HG02678 (cell line): ENCODE data around the gene KRT5.
"Not testable (repeated sequence)": the region's sequence is repeated elsewhere in the genome, so short reads cannot be mapped to it uniquely, and the experiment has no call there.

Experiments
- ATAC-seq: cut with Tn5 transposase; IDR thresholded peaks from one replicate; pipeline ENCODE4 v1.9.1; 2021; ENCODE audit warnings: mild to moderate bottlenecking, moderate library complexity; ENCODE audit not compliant: unreplicated experiment

KRT5 gene

GRCh38 chr12:52521568-52522266 lies 1.5 kb upstream of the KRT5 start:
- no peak for ATAC-seq

GRCh38 chr12:52521175-52521567 lies 977 bp upstream of the KRT5 start:
- no peak for ATAC-seq

- no peak for ATAC-seq
Observed at GRCh38 chr12:52519387-52519703, 849 bp downstream of the KRT5 start.

GRCh38 chr12:52518574-52519386 lies 1.4 kb downstream of the KRT5 start:
- no peak for ATAC-seq

- no peak for ATAC-seq
Observed at GRCh38 chr12:52517888-52518287, 2.3 kb downstream of the KRT5 start.

DNA sequence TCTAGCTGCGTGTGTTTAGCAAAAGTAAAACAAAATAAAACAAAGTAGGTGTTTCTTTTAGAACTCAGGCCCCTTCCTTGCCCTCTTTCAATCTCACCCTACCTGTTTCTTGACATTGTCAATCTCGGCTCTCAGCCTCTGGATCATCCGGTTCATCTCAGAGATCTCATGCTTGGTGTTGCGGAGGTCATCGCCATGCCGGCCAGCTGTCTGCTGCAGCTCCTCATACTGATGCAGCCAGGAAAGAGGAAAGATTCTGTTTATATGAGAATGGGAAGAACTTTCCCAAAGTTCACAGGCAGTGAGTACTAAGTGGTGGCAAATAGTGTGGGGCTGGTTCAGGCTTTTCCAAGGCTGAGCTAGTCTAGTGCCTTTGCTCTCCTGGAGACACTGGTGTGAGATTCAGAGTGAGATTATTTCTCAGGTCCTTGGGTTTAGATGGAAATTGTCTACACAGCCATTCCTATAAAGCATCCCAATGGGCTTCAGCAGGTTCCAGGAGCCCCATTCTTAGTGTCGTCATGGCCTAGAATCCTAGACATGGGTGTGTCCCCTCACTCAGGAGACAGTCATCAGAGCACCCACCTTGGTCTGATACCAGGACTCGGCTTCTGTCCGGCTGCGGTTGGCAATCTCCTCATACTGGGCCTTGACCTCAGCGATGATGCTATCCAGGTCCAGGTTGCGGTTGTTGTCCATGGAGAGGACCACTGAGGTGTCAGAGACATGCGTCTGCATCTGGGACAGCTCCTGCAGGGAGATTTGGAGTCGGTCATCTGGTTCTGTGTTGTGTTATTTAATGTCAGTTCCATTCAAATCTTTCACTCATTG lies 3.0 kb downstream of the KRT5 start:
- no peak for ATAC-seq

DNA sequence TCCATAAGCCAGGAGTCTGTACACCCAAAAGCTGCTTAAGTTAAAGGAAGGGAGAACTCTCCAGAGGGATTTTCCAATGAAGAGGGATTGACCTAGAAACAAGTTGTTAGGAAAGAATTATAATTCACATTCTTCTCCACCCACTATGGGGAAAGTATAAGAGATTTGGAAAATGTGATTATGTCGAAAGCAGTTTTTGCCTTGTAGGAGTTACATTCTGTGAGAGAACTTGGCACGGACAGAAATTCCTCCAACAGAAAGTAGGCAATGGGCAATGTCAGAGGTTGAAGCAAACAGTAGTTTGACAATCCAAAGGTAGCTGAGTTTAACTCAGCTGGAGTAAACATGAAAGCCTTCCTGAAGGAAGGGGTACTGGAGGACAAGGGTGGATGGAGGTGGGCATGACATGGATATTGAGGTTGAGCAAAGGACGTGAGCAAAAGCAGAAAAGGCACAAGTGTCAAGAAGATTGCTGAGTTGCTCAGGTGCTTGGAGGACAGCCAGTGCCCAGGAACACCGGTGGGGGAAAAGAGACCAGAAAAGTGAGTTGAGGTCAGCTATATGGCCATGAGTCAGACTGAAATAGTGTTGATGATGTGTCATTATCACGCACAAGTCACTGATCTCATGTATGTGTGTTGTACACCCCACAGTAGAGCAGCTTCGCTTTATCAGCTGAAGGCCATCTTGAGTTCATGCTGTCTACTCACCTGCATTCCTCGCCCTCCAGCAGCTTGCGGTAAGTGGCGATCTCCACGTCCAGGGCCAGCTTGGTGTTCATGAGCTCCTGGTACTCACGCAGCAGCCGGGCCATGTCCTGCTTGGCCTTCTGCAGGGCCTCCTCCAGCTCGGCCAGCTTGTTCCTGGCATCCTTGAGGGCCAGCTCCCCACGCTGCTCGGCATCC lies 4.0 kb downstream of the KRT5 start:
- no peak for ATAC-seq

DNA sequence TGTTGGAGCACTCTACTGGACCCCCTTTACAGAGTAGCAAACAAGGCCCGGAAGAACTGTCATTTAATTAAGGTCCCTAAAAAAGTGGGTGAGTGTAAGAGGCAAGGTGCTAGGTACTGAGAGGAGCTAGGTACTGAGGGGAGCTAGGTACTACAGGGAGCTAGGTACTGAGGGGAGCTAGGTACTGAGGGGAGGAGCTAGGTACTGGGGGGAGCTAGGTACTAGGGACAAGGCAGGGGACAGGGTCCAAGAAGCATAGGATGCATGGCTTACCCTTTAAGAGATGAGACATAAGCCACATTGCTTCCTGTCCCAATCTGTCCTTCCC lies 4.9 kb downstream of the KRT5 start:
- ATAC-seq: no peak

DNA sequence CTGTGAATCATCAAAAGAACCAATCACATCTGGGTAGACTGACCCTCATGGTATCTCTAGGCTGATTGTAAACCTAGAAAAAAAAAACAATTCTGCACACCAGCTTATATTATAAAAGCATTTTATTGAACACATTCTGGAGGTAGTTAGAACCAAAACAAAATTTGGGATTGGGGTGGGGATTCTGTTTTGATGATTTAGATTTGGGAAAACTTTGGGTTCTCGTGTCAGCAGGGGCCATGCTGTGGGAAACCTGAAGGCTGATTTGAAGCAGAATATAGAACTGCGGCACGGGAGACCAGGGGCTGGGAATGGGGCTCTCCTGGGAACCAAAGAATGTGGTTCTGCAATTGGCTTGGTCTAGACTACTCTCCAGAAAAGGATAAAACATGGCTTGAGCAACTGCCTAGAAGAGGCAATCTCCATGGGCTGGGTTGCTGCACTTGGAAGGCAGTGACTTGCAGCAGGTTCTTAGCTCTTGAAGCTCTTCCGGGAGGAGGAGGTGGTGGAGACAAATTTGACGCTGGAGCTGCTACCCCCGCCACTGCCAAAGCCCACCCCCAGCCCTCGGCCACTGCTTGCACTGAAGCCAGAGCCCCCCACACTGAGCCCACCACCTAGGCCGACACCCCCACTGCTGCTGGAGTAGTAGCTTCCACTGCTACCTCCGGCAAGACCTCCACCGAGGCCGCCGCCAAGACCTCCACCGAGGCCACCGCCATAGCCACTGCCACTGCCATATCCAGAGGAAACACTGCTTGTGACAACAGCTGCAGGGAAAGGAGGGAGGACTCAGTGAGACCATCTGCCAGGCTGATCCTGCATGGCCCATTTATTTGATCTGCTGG lies 5.5 kb downstream of the KRT5 start:
- ATAC-seq: no peak

DNA sequence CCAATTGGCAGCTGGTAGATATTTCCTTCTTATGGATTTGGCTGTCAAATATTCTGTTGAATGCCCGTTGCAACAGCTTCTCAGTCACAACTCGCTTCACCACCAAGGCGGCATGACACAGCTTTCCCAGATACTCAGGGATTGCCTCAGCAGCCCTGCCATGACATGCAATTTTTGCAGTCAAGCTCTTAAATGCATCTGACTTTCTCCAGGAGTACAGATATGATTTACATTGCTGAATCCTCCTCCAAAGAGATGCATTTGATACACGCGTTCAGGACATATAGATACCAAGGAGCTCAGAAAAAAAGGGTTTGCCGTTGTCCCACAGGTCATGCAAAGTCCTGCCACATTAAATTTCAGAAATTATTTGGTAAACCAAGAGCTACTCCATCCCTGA lies 6.5 kb downstream of the KRT5 start:
- no peak for ATAC-seq

DNA sequence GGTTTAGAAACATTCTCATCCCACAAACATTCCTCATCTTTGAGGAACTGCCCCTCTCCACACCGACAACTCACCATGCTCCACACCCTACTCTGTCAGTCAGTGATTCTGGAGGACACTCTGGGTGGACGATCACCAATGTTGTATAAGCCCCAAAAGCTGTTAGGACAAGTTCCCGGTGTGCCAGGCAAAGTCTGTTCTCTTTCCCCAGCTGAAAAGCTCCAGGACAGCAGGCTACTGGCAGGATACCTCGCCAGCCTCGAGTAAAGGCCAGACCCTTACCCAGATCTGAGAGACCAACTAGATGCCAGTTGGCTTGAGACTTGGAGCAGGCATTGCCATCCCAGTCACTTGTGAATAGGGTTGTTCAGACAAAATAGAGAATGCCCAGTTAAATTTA lies 12.0 kb downstream of the KRT5 start:
- no peak for ATAC-seq

DNA sequence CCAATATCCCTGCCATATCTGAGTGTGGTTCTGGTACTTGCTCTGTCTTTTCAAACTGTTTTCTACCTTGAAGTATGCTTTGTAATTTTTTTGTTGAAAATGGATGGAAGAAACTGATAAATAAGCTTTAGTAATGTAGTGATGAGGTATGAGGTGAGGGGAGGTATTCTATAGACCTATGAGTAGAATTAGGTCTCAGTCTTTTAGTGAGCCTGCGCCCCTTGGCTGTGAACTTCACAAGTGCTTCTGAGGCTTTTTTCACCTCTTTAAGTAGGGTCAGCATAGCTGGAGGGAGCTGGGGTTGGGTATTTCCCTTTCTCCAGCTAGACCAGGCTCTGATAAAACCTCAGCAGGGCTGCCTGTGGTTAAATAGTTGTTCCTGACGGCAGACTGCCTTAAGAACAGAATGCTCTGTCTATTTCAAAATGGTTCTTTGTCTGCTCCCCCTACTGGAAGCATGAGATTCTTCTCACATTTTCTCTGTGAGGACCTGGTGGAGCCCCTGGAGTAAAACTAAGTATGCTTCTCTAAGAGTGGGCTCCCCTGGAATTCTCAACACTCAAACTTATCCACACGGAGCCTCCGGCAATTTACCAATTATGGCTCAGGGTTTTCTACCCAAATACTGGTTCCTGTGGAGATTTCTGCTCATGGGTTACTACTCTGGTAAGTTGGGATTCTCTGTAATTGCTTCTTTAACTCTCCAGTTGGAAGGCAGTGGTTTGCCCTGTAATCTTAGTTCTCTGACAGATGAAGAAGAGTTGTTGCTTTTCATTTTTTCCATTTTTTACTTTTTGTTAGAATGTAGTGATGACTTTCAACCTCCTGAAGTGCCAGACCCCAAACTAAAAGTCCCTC lies 13.1 kb downstream of the KRT5 start:
- ATAC-seq: no peak

- ATAC-seq: no peak
Observed at GRCh38 chr12:52502877-52503276, 17.3 kb downstream of the KRT5 start.

- no peak for ATAC-seq
Observed at GRCh38 chr12:52501490-52501889, 18.7 kb downstream of the KRT5 start.

- ATAC-seq: not testable (repeated sequence)
Observed at GRCh38 chr12:52500574-52500973, 19.6 kb downstream of the KRT5 start.

DNA sequence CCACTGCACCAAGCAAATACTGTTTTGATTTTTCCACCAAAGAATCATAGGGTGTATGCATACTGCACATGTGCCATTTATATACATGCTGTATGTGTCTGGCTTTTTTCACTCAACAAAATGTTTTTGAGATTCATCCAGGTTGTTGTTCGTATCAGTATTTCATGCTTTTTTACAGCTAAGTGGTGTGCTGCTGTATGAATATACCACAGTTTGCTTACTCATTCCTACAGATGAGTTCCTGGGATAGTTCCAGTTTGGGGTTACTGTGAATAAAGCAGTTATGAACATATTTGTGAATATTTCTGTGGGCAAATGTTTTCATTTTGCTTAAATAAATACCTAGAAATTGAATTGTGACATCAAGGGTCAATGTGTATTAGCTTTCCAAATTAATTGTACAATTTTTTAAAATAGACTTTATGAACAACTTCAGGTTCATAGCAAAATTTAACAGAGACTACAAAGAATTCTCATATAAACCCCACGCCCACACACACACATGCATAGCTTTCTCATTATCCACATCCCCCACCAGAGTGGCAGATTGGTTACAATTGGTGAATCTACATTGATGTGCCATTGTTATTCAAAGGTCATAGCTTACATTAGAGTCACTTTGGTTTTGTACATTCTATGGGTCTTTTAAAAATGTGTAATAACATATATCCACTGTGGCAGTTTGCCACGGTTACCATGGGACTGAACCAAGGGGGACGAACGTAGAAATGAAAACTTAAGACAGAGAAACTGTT lies 20.2 kb downstream of the KRT5 start:
- ATAC-seq: no peak

DNA sequence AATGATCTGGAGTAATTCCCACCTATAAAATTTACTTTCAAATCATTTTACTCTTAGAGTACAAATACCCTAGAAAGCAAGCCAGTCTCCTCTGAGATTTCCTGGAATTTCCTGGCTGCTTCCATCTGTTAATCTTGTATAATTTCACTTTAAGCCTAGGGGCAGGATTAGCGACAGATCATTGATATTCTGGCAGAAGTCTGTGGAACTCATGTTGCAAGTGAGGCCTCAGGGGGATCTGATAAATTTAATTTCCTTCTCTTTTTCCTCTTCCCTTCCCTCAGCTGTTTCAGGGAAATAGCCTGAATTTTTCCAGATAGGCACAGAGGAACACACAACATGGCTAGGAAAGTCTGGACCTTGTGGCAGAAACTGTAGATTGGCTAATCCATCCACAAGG lies 21.2 kb downstream of the KRT5 start:
- no peak for ATAC-seq

DNA sequence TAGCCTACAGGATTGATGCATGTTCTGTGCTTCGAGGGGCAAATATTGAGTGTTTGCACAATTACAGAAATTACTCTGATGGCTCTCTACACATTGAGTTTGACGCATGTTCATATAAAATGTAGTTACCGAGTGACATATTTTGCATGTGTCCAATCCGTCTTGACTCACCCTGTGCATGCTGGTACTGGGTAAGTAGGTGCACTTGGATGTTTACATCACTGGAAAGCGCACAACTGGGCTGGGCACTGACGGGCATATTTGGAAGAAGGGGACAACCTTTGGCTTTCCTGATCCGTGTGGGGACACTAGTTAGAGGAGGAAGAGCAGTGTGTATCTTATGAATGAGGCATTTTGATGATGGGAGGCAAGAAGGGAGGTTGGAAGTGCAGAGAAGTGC lies 22.2 kb downstream of the KRT5 start:
- no peak for ATAC-seq
